Trophoblast cell (in vitro differentiated cells and primary cell): ENCODE results near the gene AK1.
A peak's percentile ranks its signal among the peaks of the same experiment; 100 is the strongest.

Experiments
- DNase-seq, 2 donors: peaks; one replicate each; pipeline ENCODE4 v3.0.0-alpha.2; 2016
- H2AFZ ChIP-seq: 2 replicates; pipeline ENCODE4 v1.6.1; 2013; ENCODE audit warnings: low read length, moderate library complexity, mild to moderate bottlenecking; ENCODE audit not compliant: insufficient read depth, poor library complexity
- H2AK5ac ChIP-seq: 2 replicates; pipeline ENCODE4 v1.6.1; 2013; ENCODE audit warnings: mild to moderate bottlenecking, low read length
- H2BK120ac ChIP-seq: 2 replicates; pipeline ENCODE4 v1.6.1; 2013; ENCODE audit warnings: low read length, mild to moderate bottlenecking, moderate library complexity; ENCODE audit not compliant: insufficient read depth, poor library complexity
- H2BK12ac ChIP-seq: 2 replicates; pipeline ENCODE4 v1.6.1; 2013; ENCODE audit warnings: mild to moderate bottlenecking, low read length, moderate library complexity
- H2BK5ac ChIP-seq: 2 replicates; pipeline ENCODE4 v1.6.1; 2013; ENCODE audit warnings: low read length, low read depth, moderate library complexity, mild to moderate bottlenecking; ENCODE audit not compliant: poor library complexity
- H3K14ac ChIP-seq: 2 replicates; pipeline ENCODE4 v1.6.1; 2013; ENCODE audit warnings: mild to moderate bottlenecking, low read length
- H3K18ac ChIP-seq: 2 replicates; pipeline ENCODE4 v1.6.1; 2013; ENCODE audit warnings: mild to moderate bottlenecking, low read length
- H3K23ac ChIP-seq: 2 replicates; pipeline ENCODE4 v1.6.1; 2013; ENCODE audit warnings: low read length
- H3K27ac ChIP-seq: 2 replicates; pipeline ENCODE4 v1.5.1; 2013; ENCODE audit warnings: low read depth, mild to moderate bottlenecking, inconsistent platforms, low read length, moderate library complexity
- H3K27me3 ChIP-seq: 2 replicates; pipeline ENCODE4 v1.6.1; 2013; ENCODE audit warnings: inconsistent platforms, mild to moderate bottlenecking, low read length, moderate library complexity; ENCODE audit not compliant: insufficient read depth
- H3K36me3 ChIP-seq, 2 experiments: 1 replicate in 1 of 2; 2 replicates in 1 of 2; pipeline ENCODE4 v1.6.1; 2013; ENCODE audit warnings: low read length in 2 of 2, mild to moderate bottlenecking in 2 of 2, moderate library complexity in 1 of 2; ENCODE audit not compliant: insufficient read depth in 2 of 2, control insufficient read depth in 1 of 2
- H3K4ac ChIP-seq: 2 replicates; pipeline ENCODE4 v1.6.1; 2013; ENCODE audit warnings: low read depth, mild to moderate bottlenecking, low read length, moderate library complexity
- H3K4me1 ChIP-seq, 2 experiments: 1 replicate in 1 of 2; 2 replicates in 1 of 2; pipeline ENCODE4 v1.6.1; 2013; ENCODE audit warnings: low read length in 2 of 2, mild to moderate bottlenecking in 2 of 2, moderate library complexity in 1 of 2; ENCODE audit not compliant: insufficient read depth in 2 of 2, control insufficient read depth in 1 of 2
- H3K4me2 ChIP-seq: 2 replicates; pipeline ENCODE4 v1.6.1; 2013; ENCODE audit warnings: inconsistent platforms, mild to moderate bottlenecking, low read length, moderate library complexity
- H3K4me3 ChIP-seq: 2 replicates; pipeline ENCODE4 v1.5.1; 2013; ENCODE audit warnings: mild to moderate bottlenecking, low read depth, low read length, inconsistent platforms
- H3K79me1 ChIP-seq: one replicate; pipeline ENCODE4 v1.6.1; 2013; ENCODE audit warnings: low read length
- H3K79me2 ChIP-seq: 2 replicates; pipeline ENCODE4 v1.6.1; 2013; ENCODE audit warnings: low read length, mild to moderate bottlenecking; ENCODE audit not compliant: control insufficient read depth, insufficient read depth, poor library complexity
- H3K9ac ChIP-seq: 2 replicates; pipeline ENCODE4 v1.6.1; 2013; ENCODE audit warnings: mild to moderate bottlenecking, low read length
- H3K9me3 ChIP-seq: 2 replicates; pipeline ENCODE4 v1.6.1; 2013; ENCODE audit warnings: low read depth, mild to moderate bottlenecking, control low read depth, inconsistent platforms, low read length; ENCODE audit not compliant: insufficient read depth
- H4K12ac ChIP-seq: 2 replicates; pipeline ENCODE4 v1.6.1; 2013; ENCODE audit warnings: low read depth, mild to moderate bottlenecking, low read length, moderate library complexity
- H4K8ac ChIP-seq: 2 replicates; pipeline ENCODE4 v1.6.1; 2013; ENCODE audit warnings: low read depth, mild to moderate bottlenecking, low read length, moderate library complexity
- H4K91ac ChIP-seq: one replicate; pipeline ENCODE4 v1.6.1; 2013; ENCODE audit warnings: low read depth, mild to moderate bottlenecking, low read length, moderate library complexity
- WGBS: extraction: QIAGEN DNeasy Blood & Tissue Kit; methylation state at CpG from one replicate; pipeline ENCODE4 v1.1.7; 2013; ENCODE audit warnings: missing lambda C conversion rate; ENCODE audit not compliant: insufficient read length, insufficient coverage; ENCODE audit errors: extremely low coverage; 5-methylcytosine and 5-hydroxymethylcytosine counted together

The AK1 gene

GRCh38 chr9:127868278-127868902, 9.1 kb downstream of the AK1 start:
- Histone ChIP-seq H3K4me3 (no peak overlapping the region), H3K36me3 (peaks cover 13 to 14% of the 10 kb centered on the region in 2 experiments), H3K4ac (no peak overlapping the region), H3K27ac (no peak overlapping the region), H4K8ac (peak overlapping the region; percentile 17), H3K18ac (no peak overlapping the region), H3K9me3 (peaks cover 3% of the 10 kb centered on the region), H3K79me2 (no peaks in the 10 kb centered on the region), H3K79me1 (peaks cover 22% of the 10 kb centered on the region), H2AFZ (no peak overlapping the region), H3K4me1 (peaks cover 20 to 21% of the 10 kb centered on the region in 2 experiments), H3K23ac (no peak overlapping the region), H3K27me3 (no peaks in the 10 kb centered on the region), H3K14ac (peak overlapping the region; percentile 36), H4K12ac (no peak overlapping the region), H2AK5ac (peak overlapping the region; percentile 1), H2BK120ac (peak overlapping the region; percentile 62), H2BK12ac (peak overlapping the region; percentile 58), H2BK5ac (peak overlapping the region; percentile 11), H3K4me2 (no peak overlapping the region), H4K91ac (peak overlapping the region; percentile 72), H3K9ac (no peak overlapping the region)
- no CpG with 5 or more reads among the region's 18 CpGs for WGBS
- DNase-seq, result no peak

- H2BK12ac ChIP-seq, result peak overlapping the region; percentile 58
- WGBS, result no CpG with 5 or more reads among the region's 30 CpGs
- no peaks in the 10 kb centered on the region for H3K27me3 ChIP-seq
- peak overlapping the region; percentile 72 for H4K91ac ChIP-seq
- H3K9ac ChIP-seq, result no peak overlapping the region
- no peak overlapping the region for H3K4me3 ChIP-seq
- H2AFZ ChIP-seq, result no peak overlapping the region
- peak overlapping the region; percentile 26 for H2AK5ac ChIP-seq
- no peak for DNase-seq
- no peak overlapping the region for H3K4me2 ChIP-seq
- peak overlapping the region; percentile 2 for H3K27ac ChIP-seq
- H3K23ac ChIP-seq, result no peak overlapping the region
- peaks cover 1% of the 10 kb centered on the region for H3K9me3 ChIP-seq
- H3K79me2 ChIP-seq, result no peaks in the 10 kb centered on the region
- peak overlapping the region; percentile 19 for H4K12ac ChIP-seq
- H3K18ac ChIP-seq, result peak overlapping the region; percentile 73
- peak overlapping the region; percentile 58 for H3K14ac ChIP-seq
- peak overlapping the region; percentile 16 for H3K4ac ChIP-seq
- peak overlapping the region; percentile 55 for H4K8ac ChIP-seq
- H3K36me3 ChIP-seq, result peaks cover 11 to 13% of the 10 kb centered on the region in 2 experiments
- H3K4me1 ChIP-seq, result peaks cover 21 to 22% of the 10 kb centered on the region in 2 experiments
- no peak overlapping the region for H2BK5ac ChIP-seq
- H2BK120ac ChIP-seq, result peak overlapping the region; percentile 62
- peaks cover 24% of the 10 kb centered on the region for H3K79me1 ChIP-seq
Observed at GRCh38 chr9:127867356-127868277, 9.9 kb downstream of the AK1 start.

GRCh38 chr9:127866535-127866934, 10.9 kb downstream of the AK1 start:
- Histone ChIP-seq H3K79me1 (peaks cover 31% of the 10 kb centered on the region), H3K27me3 (no peaks in the 10 kb centered on the region), H2BK12ac (peak overlapping the region; percentile 61), H4K8ac (no peak overlapping the region), H3K4ac (no peak overlapping the region), H3K36me3 (peaks cover 8 to 13% of the 10 kb centered on the region in 2 experiments), H3K14ac (peak overlapping the region; percentile 47), H3K4me2 (no peak overlapping the region), H3K4me3 (no peak overlapping the region), H2AK5ac (peak overlapping the region; percentile 63), H3K23ac (no peak overlapping the region), H4K12ac (no peak overlapping the region), H3K27ac (no peak overlapping the region), H3K4me1 (peaks cover 25 to 30% of the 10 kb centered on the region in 2 experiments), H3K9me3 (peaks cover 1% of the 10 kb centered on the region), H2AFZ (no peak overlapping the region), H3K18ac (no peak overlapping the region), H4K91ac (peak overlapping the region; percentile 37), H2BK5ac (no peak overlapping the region), H2BK120ac (peak overlapping the region; percentile 27), H3K79me2 (no peaks in the 10 kb centered on the region), H3K9ac (no peak overlapping the region)
- no peak for DNase-seq
- WGBS, result no CpG with 5 or more reads among the region's 13 CpGs

- Histone ChIP-seq H4K8ac (no peak overlapping the region), H3K4ac (no peak overlapping the region), H3K4me3 (no peak overlapping the region)
Observed at GRCh38 chr9:127865645-127866464, 11.6 kb downstream of the AK1 start.

More at GRCh38 chr9:127865645-127866464, 11.6 kb downstream of the AK1 start:
- H3K14ac ChIP-seq, result no peak overlapping the region
- H3K9me3 ChIP-seq, result peaks cover 1% of the 10 kb centered on the region
- H3K27ac ChIP-seq, result no peak overlapping the region
- no peak overlapping the region for H2AK5ac ChIP-seq
- H2BK5ac ChIP-seq, result no peak overlapping the region
- no peak overlapping the region for H2BK12ac ChIP-seq
- no peak overlapping the region for H2BK120ac ChIP-seq
- H3K36me3 ChIP-seq, result peaks cover 5 to 8% of the 10 kb centered on the region in 2 experiments
- H3K18ac ChIP-seq, result no peak overlapping the region
- 100% methylated on average over 2 of the region's 19 CpGs for WGBS
- H3K4me2 ChIP-seq, result no peak overlapping the region
- peaks cover 25 to 30% of the 10 kb centered on the region in 2 experiments for H3K4me1 ChIP-seq
- H4K91ac ChIP-seq, result no peak overlapping the region
- no peaks in the 10 kb centered on the region for H3K27me3 ChIP-seq
- peak overlapping the region; percentile 84 for H3K23ac ChIP-seq
- H3K79me2 ChIP-seq, result no peaks in the 10 kb centered on the region
- no peak for DNase-seq
- H4K12ac ChIP-seq, result no peak overlapping the region
- no peak overlapping the region for H3K9ac ChIP-seq
- H3K79me1 ChIP-seq, result peaks cover 31% of the 10 kb centered on the region
- H2AFZ ChIP-seq, result no peak overlapping the region
